B cell (primary cell): ENCODE measurements around the gene ALG9.

Source experiments
- EZH2 ChIP-seq: IDR thresholded peaks from 2 replicates; pipeline ENCODE4 v1.6.1; 2012; ENCODE audit warnings: borderline replicate concordance, low read depth, mild to moderate bottlenecking, moderate library complexity, low read length; ENCODE audit not compliant: insufficient read depth, poor library complexity, severe bottlenecking
- TF ChIP-seq, protein P1 (sequence below): fragments of 200-600 bp; IDR thresholded peaks from one replicate; pipeline ENCODE4 v1.8.0; 2022; ENCODE audit warnings: antibody characterized with exemption, mild to moderate bottlenecking

GRCh38 chr11:111908639-111909305, 37.4 kb upstream of the ALG9 start:
- TF ChIP-seq, protein P1, sequence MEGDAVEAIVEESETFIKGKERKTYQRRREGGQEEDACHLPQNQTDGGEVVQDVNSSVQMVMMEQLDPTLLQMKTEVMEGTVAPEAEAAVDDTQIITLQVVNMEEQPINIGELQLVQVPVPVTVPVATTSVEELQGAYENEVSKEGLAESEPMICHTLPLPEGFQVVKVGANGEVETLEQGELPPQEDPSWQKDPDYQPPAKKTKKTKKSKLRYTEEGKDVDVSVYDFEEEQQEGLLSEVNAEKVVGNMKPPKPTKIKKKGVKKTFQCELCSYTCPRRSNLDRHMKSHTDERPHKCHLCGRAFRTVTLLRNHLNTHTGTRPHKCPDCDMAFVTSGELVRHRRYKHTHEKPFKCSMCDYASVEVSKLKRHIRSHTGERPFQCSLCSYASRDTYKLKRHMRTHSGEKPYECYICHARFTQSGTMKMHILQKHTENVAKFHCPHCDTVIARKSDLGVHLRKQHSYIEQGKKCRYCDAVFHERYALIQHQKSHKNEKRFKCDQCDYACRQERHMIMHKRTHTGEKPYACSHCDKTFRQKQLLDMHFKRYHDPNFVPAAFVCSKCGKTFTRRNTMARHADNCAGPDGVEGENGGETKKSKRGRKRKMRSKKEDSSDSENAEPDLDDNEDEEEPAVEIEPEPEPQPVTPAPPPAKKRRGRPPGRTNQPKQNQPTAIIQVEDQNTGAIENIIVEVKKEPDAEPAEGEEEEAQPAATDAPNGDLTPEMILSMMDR, result no peak
- no peak for TF ChIP-seq EZH2
